Fibroblast of mammary gland (primary cell): ENCODE measurements around the gene MISP.
A peak's percentile ranks its signal among the peaks of the same experiment; 100 is the strongest.

Experiments
- DNase-seq: peaks from one replicate; pipeline ENCODE4 v3.0.0-alpha.2; 2010; ENCODE audit warnings: low read depth
- H3K4me3 ChIP-seq: 2 replicates; pipeline ENCODE4 v1.5.1; 2011; ENCODE audit warnings: low read depth, mild to moderate bottlenecking, low read length, moderate library complexity; ENCODE audit not compliant: control insufficient read depth
- CTCF ChIP-seq: conservative IDR thresholded peaks from 2 replicates; pipeline ENCODE4 v1.5.1; 2011; ENCODE audit warnings: low read depth, low read length, inconsistent platforms; ENCODE audit not compliant: control insufficient read depth, insufficient read depth

The MISP gene

GRCh38 chr19:791007-791566 is 40.2 kb downstream of the MISP start:
- no peak for TF ChIP-seq CTCF
- no peak overlapping the region for H3K4me3 ChIP-seq
- no peak for DNase-seq

- no peak overlapping the region for H3K4me3 ChIP-seq
- TF ChIP-seq CTCF = no peak
- no peak for DNase-seq
These were observed 40.8 kb downstream of the MISP start for GRCh38 chr19:791567-792305.

GRCh38 chr19:792306-792885 is 41.5 kb downstream of the MISP start:
- no peak for TF ChIP-seq CTCF
- DNase-seq = no peak
- H3K4me3 ChIP-seq = no peak overlapping the region

- TF ChIP-seq CTCF = no peak
- no peak overlapping the region for H3K4me3 ChIP-seq
- DNase-seq = no peak
These were observed 42.9 kb downstream of the MISP start for GRCh38 chr19:793806-794205.

GRCh38 chr19:795073-795611 is 44.2 kb downstream of the MISP start:
- DNase-seq = no peak
- TF ChIP-seq CTCF = no peak
- H3K4me3 ChIP-seq = no peak overlapping the region

GRCh38 chr19:795691-796581 is 45.0 kb downstream of the MISP start:
- no peak for DNase-seq
- peak overlapping the region; percentile 68 for H3K4me3 ChIP-seq
- no peak for TF ChIP-seq CTCF
